NCI-H460 (cell line): ENCODE results near the gene ZBTB42. TPM values are rescaled to one million over a fixed set of nuclear protein-coding genes. Genes with fewer than 3 reads are reported as not detected.
"Not testable (repeated sequence)": the region's sequence is repeated elsewhere in the genome, so short reads cannot be mapped to it uniquely, and the experiment has no call there.

Experiments used
- DNase-seq: peaks from one replicate; pipeline ENCODE4 v3.0.0-alpha.2; 2016; ENCODE audit warnings: low read depth; ENCODE audit errors: extremely low read depth
- total RNA-seq: library from RNA; depleted of rRNA; stranded (reverse); fragments of >200 nt; shearing (Covaris generic); gene quantifications from 2 replicates; pipeline ENCODE4 v1.2.3, GENCODE V29; 2014; rRNA removed

ZBTB42 gene
- total RNA-seq, 1 experiment from 2014 or later = 3.1 TPM

- peak; percentile 84 for DNase-seq
Observed at GRCh38 chr14:104826189-104826860, 25.4 kb downstream of the ZBTB42 start.

GRCh38 chr14:104826861-104827176, 25.9 kb downstream of the ZBTB42 start:
- DNase-seq = no peak

- peak; percentile 50 for DNase-seq
Observed at GRCh38 chr14:104827177-104828055, 26.5 kb downstream of the ZBTB42 start.

- DNase-seq = no peak
Observed at GRCh38 chr14:104830781-104831180, 29.9 kb downstream of the ZBTB42 start.

- not testable (repeated sequence) for DNase-seq
Observed at GRCh38 chr14:104836171-104836935, 35.5 kb downstream of the ZBTB42 start.

GRCh38 chr14:104841730-104842129, 40.8 kb downstream of the ZBTB42 start:
- DNase-seq = no peak

GRCh38 chr14:104843006-104843405, 42.1 kb downstream of the ZBTB42 start:
- no peak for DNase-seq

- no peak for DNase-seq
Observed at GRCh38 chr14:104843442-104844305, 42.8 kb downstream of the ZBTB42 start.

GRCh38 chr14:104844306-104845032, 43.6 kb downstream of the ZBTB42 start:
- no peak for DNase-seq

GRCh38 chr14:104845033-104845666, 44.2 kb downstream of the ZBTB42 start:
- DNase-seq = no peak

- no peak for DNase-seq
Observed at GRCh38 chr14:104845834-104846441, 45.0 kb downstream of the ZBTB42 start.

GRCh38 chr14:104852280-104852663, 51.4 kb downstream of the ZBTB42 start:
- DNase-seq = no peak

Other genes starting within 250 kb of the ZBTB42 start
- not detected in 2 replicates for gene C14orf180, start 221.3 kb upstream of the ZBTB42 start, total RNA-seq
- gene TMEM179, start 196.3 kb upstream of the ZBTB42 start, total RNA-seq = 3.7 and 3.8 TPM in 2 replicates
- 58.0 and 61.3 TPM in 2 replicates for gene INF2, start 111.5 kb upstream of the ZBTB42 start, total RNA-seq
- 13.0 and 19.8 TPM in 2 replicates for gene ADSS1, start 76.9 kb upstream of the ZBTB42 start, total RNA-seq
- gene SIVA1, start 48.0 kb upstream of the ZBTB42 start, total RNA-seq = 70.0 and 94.5 TPM in 2 replicates
- 73.1 and 83.9 TPM in 2 replicates for gene AKT1, start 5.4 kb upstream of the ZBTB42 start, total RNA-seq
- 9.5 and 12.1 TPM in 2 replicates for gene CEP170B, start 64.2 kb downstream of the ZBTB42 start, total RNA-seq
- gene PLD4, start 123.8 kb downstream of the ZBTB42 start, total RNA-seq = not detected in 2 replicates
- 35.9 and 38.2 TPM in 2 replicates for gene AHNAK2, start 177.3 kb downstream of the ZBTB42 start, total RNA-seq
- gene CLBA1, start 184.7 kb downstream of the ZBTB42 start, total RNA-seq = 9.1 and 11.8 TPM in 2 replicates
- 56.1 and 64.5 TPM in 2 replicates for gene CDCA4, start 220.0 kb downstream of the ZBTB42 start, total RNA-seq